WTC11 (cell line): ENCODE data around the gene SAC3D1. TPM values are rescaled to one million over a fixed set of nuclear protein-coding genes. Genes with fewer than 3 reads are reported as not detected.

Experiments
- ATAC-seq: fragments of 200-7000 bp; cut with Tn5 transposase; 2 replicates; pipeline ENCODE4 v1.10.0; 2021; ENCODE audit warnings: mild to moderate bottlenecking, moderate library complexity
- CTCF ChIA-PET: fragments of 300-600 bp; sonication (Branson Sonifier 250); formaldehyde crosslinking; loops from one replicate; lab custom pipeline; 2021; ENCODE audit warnings: antibody characterized with exemption; lab: Charles Lee
- POLR2A ChIA-PET: fragments of 350-600 bp; sonication (Branson Sonifier 250); formaldehyde crosslinking; loops from one replicate; lab custom pipeline; 2021; ENCODE audit warnings: antibody characterized with exemption; lab: Charles Lee
- DNase-seq: peaks from one replicate; pipeline ENCODE4 v3.0.0; 2021; ENCODE audit warnings: low spot score
- H3K27ac Mint-ChIP-seq: 2 replicates; pipeline ENCODE4 v1.8.0; 2021; ENCODE audit warnings: mixed read lengths
- H3K27me3 Mint-ChIP-seq: 2 replicates; pipeline ENCODE4 v1.8.0; 2021; ENCODE audit warnings: low read depth, mild to moderate bottlenecking, moderate library complexity, mixed read lengths
- H3K36me3 Mint-ChIP-seq: 2 replicates; pipeline ENCODE4 v1.8.0; 2021; ENCODE audit warnings: mixed read lengths
- H3K4me1 Mint-ChIP-seq: 2 replicates; pipeline ENCODE4 v1.8.0; 2022; ENCODE audit warnings: mixed read lengths
- H3K4me3 Mint-ChIP-seq: 2 replicates; pipeline ENCODE4 v1.8.0; 2021; ENCODE audit warnings: mild to moderate bottlenecking, moderate library complexity, mixed read lengths
- H3K9me3 Mint-ChIP-seq: 2 replicates; pipeline ENCODE4 v1.8.0; 2021; ENCODE audit warnings: mixed read lengths
- E2F1 ChIP-seq: sonication (generic); formaldehyde crosslinking; IDR thresholded peaks from 2 replicates; pipeline ENCODE4 v1.8.0; 2022; ENCODE audit warnings: mild to moderate bottlenecking, missing genetic modification reagents
- E2F5 ChIP-seq: sonication (generic); formaldehyde crosslinking; IDR thresholded peaks from 2 replicates; pipeline ENCODE4 v1.8.1; 2022; ENCODE audit warnings: mild to moderate bottlenecking, moderate library complexity, missing genetic modification reagents
- ELF4 ChIP-seq: sonication (generic); formaldehyde crosslinking; IDR thresholded peaks from 2 replicates; pipeline ENCODE4 v1.8.1; 2022; ENCODE audit warnings: low read depth, mild to moderate bottlenecking, moderate library complexity, missing genetic modification reagents
- EMX1 ChIP-seq: fragments of 250-450 bp; sonication (Bioruptor Pico); IDR thresholded peaks from 2 replicates; pipeline ENCODE4 v1.8.0; 2021; ENCODE audit warnings: mild to moderate bottlenecking
- ESRRA ChIP-seq: sonication (generic); formaldehyde crosslinking; IDR thresholded peaks from 2 replicates; pipeline ENCODE4 v1.8.1; 2022; ENCODE audit warnings: mild to moderate bottlenecking, missing genetic modification reagents, borderline replicate concordance
- FOXK1 ChIP-seq: sonication (generic); formaldehyde crosslinking; IDR thresholded peaks from 2 replicates; pipeline ENCODE4 v1.8.0; 2022; ENCODE audit warnings: mild to moderate bottlenecking, moderate library complexity, missing genetic modification reagents
- FOXP1 ChIP-seq: sonication (generic); formaldehyde crosslinking; IDR thresholded peaks from 2 replicates; pipeline ENCODE4 v1.8.0; 2022; ENCODE audit warnings: missing genetic modification reagents, mild to moderate bottlenecking, moderate library complexity, borderline replicate concordance
- GRHL2 ChIP-seq: fragments of 250-450 bp; sonication (Bioruptor Pico); IDR thresholded peaks from 2 replicates; pipeline ENCODE4 v1.8.0; 2022; ENCODE audit warnings: mild to moderate bottlenecking, moderate library complexity; ENCODE audit not compliant: insufficient replicate concordance, severe bottlenecking
- MYBL2 ChIP-seq: sonication (generic); formaldehyde crosslinking; IDR thresholded peaks from 2 replicates; pipeline ENCODE4 v1.8.1; 2023; ENCODE audit warnings: mild to moderate bottlenecking, moderate library complexity, missing genetic modification reagents
- NFATC4 ChIP-seq: fragments of 250-450 bp; sonication (Bioruptor Pico); IDR thresholded peaks from 2 replicates; pipeline ENCODE4 v1.9.0; 2021; ENCODE audit warnings: mild to moderate bottlenecking
- NR1H2 ChIP-seq: sonication (generic); formaldehyde crosslinking; IDR thresholded peaks from 2 replicates; pipeline ENCODE4 v1.9.0; 2021; ENCODE audit warnings: mild to moderate bottlenecking, moderate library complexity, missing genetic modification reagents
- NR2C2 ChIP-seq: sonication (generic); formaldehyde crosslinking; IDR thresholded peaks from 2 replicates; pipeline ENCODE4 v1.8.0; 2022; ENCODE audit warnings: mild to moderate bottlenecking, missing genetic modification reagents
- ZNF219 ChIP-seq: sonication (generic); formaldehyde crosslinking; IDR thresholded peaks from 2 replicates; pipeline ENCODE4 v1.8.0; 2023; ENCODE audit warnings: missing genetic modification reagents, mild to moderate bottlenecking, borderline replicate concordance
- ZNF396 ChIP-seq: fragments of 250-450 bp; sonication (Bioruptor Pico); IDR thresholded peaks from 2 replicates; pipeline ENCODE4 v1.8.0; 2021; ENCODE audit warnings: mild to moderate bottlenecking, moderate library complexity, borderline replicate concordance
- ZNF423 ChIP-seq: fragments of 250-450 bp; sonication (Bioruptor Pico); IDR thresholded peaks from 2 replicates; pipeline ENCODE4 v2.1.2; 2022; ENCODE audit warnings: mild to moderate bottlenecking, moderate library complexity
- ZNF512 ChIP-seq: sonication (generic); formaldehyde crosslinking; IDR thresholded peaks from 2 replicates; pipeline ENCODE4 v1.8.1; 2022; ENCODE audit warnings: missing genetic modification reagents, borderline replicate concordance
- ZSCAN18 ChIP-seq: fragments of 250-450 bp; sonication (Bioruptor Pico); IDR thresholded peaks from 2 replicates; pipeline ENCODE4 v2.1.2; 2022; ENCODE audit warnings: mild to moderate bottlenecking, moderate library complexity
- total RNA-seq: library from RNA; stranded (reverse); gene quantifications from 3 replicates; pipeline ENCODE4 v1.2.3, GENCODE V29; 2021
- TF ChIP-seq, protein P1 (sequence below): sonication (generic); formaldehyde crosslinking; IDR thresholded peaks from 2 replicates; pipeline ENCODE4 v1.8.0; 2022; ENCODE audit warnings: missing genetic modification reagents
- TF ChIP-seq, protein P2 (sequence below): fragments of 250-450 bp; sonication (Bioruptor Pico); conservative IDR thresholded peaks from 2 replicates; pipeline ENCODE4 v1.9.0; 2021; ENCODE audit warnings: mild to moderate bottlenecking
- TF ChIP-seq, protein P3 (sequence below): fragments of 250-450 bp; sonication (Bioruptor Pico); IDR thresholded peaks from 2 replicates; pipeline ENCODE4 v1.9.0; 2021; ENCODE audit warnings: mild to moderate bottlenecking
- TF ChIP-seq, protein P4 (sequence below): sonication (generic); formaldehyde crosslinking; conservative IDR thresholded peaks from 2 replicates; pipeline ENCODE4 v1.8.1; 2022; ENCODE audit warnings: mild to moderate bottlenecking, missing genetic modification reagents

SAC3D1 gene
- total RNA-seq, 1 experiment from 2014 or later: 26.2 TPM

DNA sequence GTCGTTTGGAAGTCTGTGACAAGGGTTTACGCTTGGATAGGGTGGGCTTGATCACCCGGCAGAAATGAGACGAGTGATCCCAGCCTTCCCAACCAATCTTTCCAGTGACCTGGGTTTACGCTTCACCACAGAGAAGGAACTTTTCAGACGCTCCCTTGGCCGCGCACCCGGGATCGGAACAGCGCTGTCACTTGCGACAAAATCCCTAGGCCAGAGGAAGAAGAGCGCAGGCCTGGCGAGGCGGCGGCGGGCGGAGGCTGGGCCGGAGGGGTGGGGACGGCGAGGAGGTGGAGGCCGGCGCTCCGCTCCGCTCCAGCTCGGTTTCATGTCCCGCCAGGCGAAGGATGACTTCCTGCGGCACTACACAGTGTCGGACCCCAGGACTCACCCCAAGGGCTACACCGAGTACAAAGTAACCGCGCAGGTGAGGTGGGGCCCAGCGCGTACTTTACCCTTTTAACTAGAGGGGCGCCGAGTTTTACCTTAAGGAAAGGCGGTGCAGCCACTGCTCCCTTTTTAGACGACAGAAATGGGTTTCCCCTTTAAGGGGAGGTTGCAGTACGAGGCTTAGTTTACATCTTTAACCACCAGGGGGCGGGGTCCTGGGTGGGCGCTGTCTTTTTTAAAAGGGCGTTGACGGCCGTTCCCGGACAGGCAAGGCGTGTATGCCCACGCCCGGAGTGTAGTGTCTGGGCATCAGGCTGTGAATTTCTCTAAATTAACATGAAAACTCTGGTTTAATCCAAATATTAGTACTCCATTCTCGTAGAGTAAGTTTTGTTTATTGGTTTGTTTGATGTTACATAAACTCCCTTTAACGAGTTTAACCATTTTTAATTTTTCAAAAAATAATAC lies 13.6 kb upstream of the SAC3D1 start, which contains the start of gene SNX15:
TSS of gene SNX15 (plus strand) at position 227 of the 855 bp plus-strand sequence. CDS start at position 326, 99 bp downstream.
- CTCF ChIA-PET: interaction anchor here (0.7 to 3.6 kb wide), 6 partner anchors 13 to 178 kb away, joined by 3 to 23 read pairs (median 4); partner anchors contain the start of genes ARL2, SAC3D1 and VPS51
- peaks cover 9% of the 10 kb centered on the region for H3K4me1 Mint-ChIP-seq
- H3K9me3 Mint-ChIP-seq: no peaks in the 10 kb centered on the region
- peaks cover 5% of the 10 kb centered on the region for H3K27me3 Mint-ChIP-seq
- POLR2A ChIA-PET: no interaction called here
- H3K36me3 Mint-ChIP-seq: no peaks in the 10 kb centered on the region
- DNase-seq (peak; percentile 89), ATAC-seq (peak; percentile 86)
- peak within 1 kb of the TSS; percentile 67 for H3K4me3 Mint-ChIP-seq
- 0 out of 2 replicates have a peak within 1 kb of the TSS, but pooled peaks have one; percentile 44 for H3K27ac Mint-ChIP-seq
- TF ChIP-seq MYBL2 (CRISPR knock-in tag) (0 out of 2 replicates have a peak, but pooled peaks have one; percentile 32), NFATC4 (CRISPR knock-in tag) (no peak), ZNF396 (CRISPR knock-in tag) (no peak), NR1H2 (CRISPR knock-in tag) (no peak), FOXK1 (CRISPR knock-in tag) (peak; percentile 23; the same call in 1 of the 2 replicates), EMX1 (CRISPR knock-in tag) (no peak), ZNF512 (CRISPR knock-in tag) (no peak), E2F1 (CRISPR knock-in tag) (0 out of 2 replicates have a peak, but pooled peaks have one; percentile 19), FOXP1 (CRISPR knock-in tag) (peak; percentile 81; the same call in 1 of the 2 replicates), ZNF219 (no peak), E2F5 (CRISPR knock-in tag) (0 out of 2 replicates have a peak, but pooled peaks have one; percentile 62), ESRRA (CRISPR knock-in tag) (no peak), NR2C2 (CRISPR knock-in tag) (no peak), ZNF423 (no peak), GRHL2 (CRISPR knock-in tag) (no peak), ELF4 (CRISPR knock-in tag) (no peak), ZSCAN18 (CRISPR knock-in tag) (no peak)
- TF ChIP-seq, protein P1, sequence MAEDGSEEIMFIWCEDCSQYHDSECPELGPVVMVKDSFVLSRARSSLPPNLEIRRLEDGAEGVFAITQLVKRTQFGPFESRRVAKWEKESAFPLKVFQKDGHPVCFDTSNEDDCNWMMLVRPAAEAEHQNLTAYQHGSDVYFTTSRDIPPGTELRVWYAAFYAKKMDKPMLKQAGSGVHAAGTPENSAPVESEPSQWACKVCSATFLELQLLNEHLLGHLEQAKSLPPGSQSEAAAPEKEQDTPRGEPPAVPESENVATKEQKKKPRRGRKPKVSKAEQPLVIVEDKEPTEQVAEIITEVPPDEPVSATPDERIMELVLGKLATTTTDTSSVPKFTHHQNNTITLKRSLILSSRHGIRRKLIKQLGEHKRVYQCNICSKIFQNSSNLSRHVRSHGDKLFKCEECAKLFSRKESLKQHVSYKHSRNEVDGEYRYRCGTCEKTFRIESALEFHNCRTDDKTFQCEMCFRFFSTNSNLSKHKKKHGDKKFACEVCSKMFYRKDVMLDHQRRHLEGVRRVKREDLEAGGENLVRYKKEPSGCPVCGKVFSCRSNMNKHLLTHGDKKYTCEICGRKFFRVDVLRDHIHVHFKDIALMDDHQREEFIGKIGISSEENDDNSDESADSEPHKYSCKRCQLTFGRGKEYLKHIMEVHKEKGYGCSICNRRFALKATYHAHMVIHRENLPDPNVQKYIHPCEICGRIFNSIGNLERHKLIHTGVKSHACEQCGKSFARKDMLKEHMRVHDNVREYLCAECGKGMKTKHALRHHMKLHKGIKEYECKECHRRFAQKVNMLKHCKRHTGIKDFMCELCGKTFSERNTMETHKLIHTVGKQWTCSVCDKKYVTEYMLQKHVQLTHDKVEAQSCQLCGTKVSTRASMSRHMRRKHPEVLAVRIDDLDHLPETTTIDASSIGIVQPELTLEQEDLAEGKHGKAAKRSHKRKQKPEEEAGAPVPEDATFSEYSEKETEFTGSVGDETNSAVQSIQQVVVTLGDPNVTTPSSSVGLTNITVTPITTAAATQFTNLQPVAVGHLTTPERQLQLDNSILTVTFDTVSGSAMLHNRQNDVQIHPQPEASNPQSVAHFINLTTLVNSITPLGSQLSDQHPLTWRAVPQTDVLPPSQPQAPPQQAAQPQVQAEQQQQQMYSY (CRISPR knock-in tag): peak; percentile 78
- TF ChIP-seq, protein P2, sequence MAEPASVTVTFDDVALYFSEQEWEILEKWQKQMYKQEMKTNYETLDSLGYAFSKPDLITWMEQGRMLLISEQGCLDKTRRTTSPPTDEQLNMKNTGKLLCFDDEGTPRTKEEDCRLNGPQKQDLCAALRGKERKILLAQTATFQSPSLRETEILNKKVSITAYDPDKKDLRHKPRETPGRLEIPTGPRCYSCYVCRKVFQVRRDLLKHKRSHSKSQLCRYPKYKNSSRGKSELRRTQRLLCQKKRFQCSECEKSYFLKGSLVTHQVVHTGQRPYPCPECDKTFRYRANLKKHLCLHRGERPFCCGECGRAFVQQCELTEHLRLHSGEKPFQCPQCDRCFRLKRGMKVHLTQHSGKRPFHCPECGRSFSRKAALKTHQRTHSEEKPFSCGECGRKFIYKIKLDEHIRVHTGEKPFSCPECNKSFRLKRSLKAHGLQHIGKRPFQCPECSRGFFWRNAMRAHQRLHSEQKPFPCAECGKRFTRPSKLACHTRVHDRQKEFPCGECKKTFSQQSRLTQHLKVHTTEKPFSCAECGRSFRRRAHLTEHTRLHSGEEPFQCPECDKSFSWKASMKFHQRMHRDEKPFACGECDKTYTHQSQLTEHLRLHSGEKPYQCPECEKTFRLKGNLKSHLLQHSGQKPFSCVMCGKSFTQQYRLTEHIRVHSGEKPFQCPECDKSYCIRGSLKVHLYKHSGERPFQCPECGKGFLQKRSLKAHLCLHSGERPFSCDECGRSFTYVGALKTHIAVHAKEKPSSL (CRISPR knock-in tag): no peak
- TF ChIP-seq, protein P3, sequence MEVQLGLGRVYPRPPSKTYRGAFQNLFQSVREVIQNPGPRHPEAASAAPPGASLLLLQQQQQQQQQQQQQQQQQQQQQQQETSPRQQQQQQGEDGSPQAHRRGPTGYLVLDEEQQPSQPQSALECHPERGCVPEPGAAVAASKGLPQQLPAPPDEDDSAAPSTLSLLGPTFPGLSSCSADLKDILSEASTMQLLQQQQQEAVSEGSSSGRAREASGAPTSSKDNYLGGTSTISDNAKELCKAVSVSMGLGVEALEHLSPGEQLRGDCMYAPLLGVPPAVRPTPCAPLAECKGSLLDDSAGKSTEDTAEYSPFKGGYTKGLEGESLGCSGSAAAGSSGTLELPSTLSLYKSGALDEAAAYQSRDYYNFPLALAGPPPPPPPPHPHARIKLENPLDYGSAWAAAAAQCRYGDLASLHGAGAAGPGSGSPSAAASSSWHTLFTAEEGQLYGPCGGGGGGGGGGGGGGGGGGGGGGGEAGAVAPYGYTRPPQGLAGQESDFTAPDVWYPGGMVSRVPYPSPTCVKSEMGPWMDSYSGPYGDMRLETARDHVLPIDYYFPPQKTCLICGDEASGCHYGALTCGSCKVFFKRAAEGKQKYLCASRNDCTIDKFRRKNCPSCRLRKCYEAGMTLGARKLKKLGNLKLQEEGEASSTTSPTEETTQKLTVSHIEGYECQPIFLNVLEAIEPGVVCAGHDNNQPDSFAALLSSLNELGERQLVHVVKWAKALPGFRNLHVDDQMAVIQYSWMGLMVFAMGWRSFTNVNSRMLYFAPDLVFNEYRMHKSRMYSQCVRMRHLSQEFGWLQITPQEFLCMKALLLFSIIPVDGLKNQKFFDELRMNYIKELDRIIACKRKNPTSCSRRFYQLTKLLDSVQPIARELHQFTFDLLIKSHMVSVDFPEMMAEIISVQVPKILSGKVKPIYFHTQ: no peak
- TF ChIP-seq, protein P4, sequence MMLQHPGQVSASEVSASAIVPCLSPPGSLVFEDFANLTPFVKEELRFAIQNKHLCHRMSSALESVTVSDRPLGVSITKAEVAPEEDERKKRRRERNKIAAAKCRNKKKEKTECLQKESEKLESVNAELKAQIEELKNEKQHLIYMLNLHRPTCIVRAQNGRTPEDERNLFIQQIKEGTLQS (CRISPR knock-in tag): no peak
